Epithelial cell of esophagus (primary cell): ENCODE results near the gene ADARB2.

Source experiments
- DNase-seq: peaks from one replicate; pipeline ENCODE4 v3.0.0; 2010; ENCODE audit warnings: low read depth
- H3K4me3 ChIP-seq: 2 replicates; pipeline ENCODE4 v1.5.1; 2011; ENCODE audit warnings: mild to moderate bottlenecking, low read length, control low read depth
- CTCF ChIP-seq: IDR thresholded peaks from 2 replicates; pipeline ENCODE4 v1.5.1; 2011; ENCODE audit warnings: low read depth, mild to moderate bottlenecking, low read length, control low read depth, inconsistent platforms; ENCODE audit not compliant: insufficient read depth; ENCODE audit errors: missing control alignments

ADARB2 gene

GRCh38 chr10:1366811-1367425 lies 370.4 kb downstream of the ADARB2 start:
- no peak for TF ChIP-seq CTCF
- no peak overlapping the region for H3K4me3 ChIP-seq
- DNase-seq, result no peak

GRCh38 chr10:1366322-1366691 lies 371.0 kb downstream of the ADARB2 start:
- no peak for TF ChIP-seq CTCF
- no peak overlapping the region for H3K4me3 ChIP-seq
- DNase-seq, result no peak

GRCh38 chr10:1365540-1366321 lies 371.6 kb downstream of the ADARB2 start:
- no peak for DNase-seq
- TF ChIP-seq CTCF, result no peak
- no peak overlapping the region for H3K4me3 ChIP-seq

GRCh38 chr10:1364151-1364910 lies 373.0 kb downstream of the ADARB2 start:
- peak; percentile 27 for DNase-seq
- no peak overlapping the region for H3K4me3 ChIP-seq
- no peak for TF ChIP-seq CTCF

GRCh38 chr10:1363446-1364121 lies 373.7 kb downstream of the ADARB2 start:
- H3K4me3 ChIP-seq, result no peak overlapping the region
- TF ChIP-seq CTCF, result no peak
- DNase-seq, result no peak

- no peak for TF ChIP-seq CTCF
- no peak for DNase-seq
- H3K4me3 ChIP-seq, result no peak overlapping the region
Measured at GRCh38 chr10:1362589-1363445, 374.5 kb downstream of the ADARB2 start.
